T-helper 1 cell treated with Interleukin-12 subunit alpha and Interleukin-12 subunit beta and Interleukin-4 antibody, amounts not matched to agents 30 ng/mL and 1 ng/mL, for 36 hours (primary cell): ENCODE measurements around the gene ZNF350. TPM values are rescaled to one million over a fixed set of nuclear protein-coding genes. Genes with fewer than 3 reads are reported as not detected.
"Not testable (repeated sequence)": the region's sequence is repeated elsewhere in the genome, so short reads cannot be mapped to it uniquely, and the experiment has no call there.

Source experiments
- intact Hi-C: fragments of 100-400 bp; cut with micrococcal nuclease; formaldehyde crosslinking; loops from one replicate; pipeline ENCODE4 v1.15.1; 2024
- total RNA-seq: library from RNA; stranded (reverse); gene quantifications from 2 replicates; pipeline ENCODE4 v1.2.3, GENCODE V29; 2022

The ZNF350 gene
- 13.5 and 14.0 TPM in 2 replicates for total RNA-seq

GRCh38 chr19:51986309-51987291 lies at the start of gene ZNF350:
Gene ZNF350, minus strand, starts transcription at chr19:51986840. Its CDS starts 12,480 bp downstream, at chr19:51974360.
- intact Hi-C loops: loop anchor here (1.0 kb wide), 6 partner anchors 22 to 204 kb away; partner anchors contain the start of genes PPP2R1A, ZNF613, ZNF614 and ZNF615

GRCh38 chr19:52034051-52034728 lies 47.5 kb upstream of the ZNF350 start:
- intact Hi-C loops: no loop called here

- intact Hi-C loops: loop anchor here (1.0 to 5.0 kb wide), 7 partner anchors 20 to 209 kb away; partner anchors contain the start of genes ZNF350, ZNF432, ZNF613 and ZNF615
Measured at GRCh38 chr19:52028780-52029123, 42.1 kb upstream of the ZNF350 start.

GRCh38 chr19:52028027-52028779 lies 41.6 kb upstream of the ZNF350 start, which contains the start of gene ZNF614:
Gene ZNF614, minus strand, starts transcription at chr19:52028379. Its CDS starts 2,634 bp downstream, at chr19:52025745.
- intact Hi-C loops: loop anchor here (1.0 to 5.0 kb wide), 7 partner anchors 20 to 209 kb away; partner anchors contain the start of genes ZNF350, ZNF432, ZNF613 and ZNF615

- intact Hi-C loops: loop anchor here (5.0 kb wide), 1 partner anchor 211 kb away; no protein-coding TSS in a partner anchor
Measured at GRCh38 chr19:52026255-52026990, 39.8 kb upstream of the ZNF350 start.

- intact Hi-C loops: not testable (repeated sequence)
Measured at GRCh38 chr19:52024478-52024877, 37.8 kb upstream of the ZNF350 start.

- intact Hi-C loops: no loop called here
Measured at GRCh38 chr19:52022193-52022592, 35.6 kb upstream of the ZNF350 start.

GRCh38 chr19:52020506-52020905 lies 33.9 kb upstream of the ZNF350 start:
- intact Hi-C loops: no loop called here

GRCh38 chr19:52010674-52011073 lies 24.0 kb upstream of the ZNF350 start:
- intact Hi-C loops: no loop called here

- intact Hi-C loops: loop anchor here (1.0 to 5.0 kb wide), 9 partner anchors 20 to 1095 kb away; partner anchors contain the start of genes ZNF160, ZNF350, ZNF613 and ZNF614
Measured at GRCh38 chr19:52007806-52008557, 21.3 kb upstream of the ZNF350 start, which contains the start of gene ZNF615. Gene ZNF615, minus strand, starts transcription at chr19:52008211. Its CDS starts 4,500 bp downstream, at chr19:52003711.

- intact Hi-C loops: loop anchor here (2.0 to 5.0 kb wide), 3 partner anchors 230 to 1095 kb away; partner anchors contain the start of gene ZNF160
Measured at GRCh38 chr19:52007451-52007805, 20.8 kb upstream of the ZNF350 start.

GRCh38 chr19:51994048-51994644 lies 7.5 kb upstream of the ZNF350 start:
- intact Hi-C loops: no loop called here

- intact Hi-C loops: no loop called here
Measured at GRCh38 chr19:51993422-51993821, 6.8 kb upstream of the ZNF350 start.

- intact Hi-C loops: no loop called here
Measured at GRCh38 chr19:51983361-51983760, 3.3 kb downstream of the ZNF350 start.

- intact Hi-C loops: not testable (repeated sequence)
Measured at GRCh38 chr19:51980926-51981325, 5.7 kb downstream of the ZNF350 start.

- intact Hi-C loops: no loop called here
Measured at GRCh38 chr19:51980116-51980736, 6.4 kb downstream of the ZNF350 start.

- intact Hi-C loops: no loop called here
Measured at GRCh38 chr19:51978882-51979281, 7.8 kb downstream of the ZNF350 start.

- intact Hi-C loops: no loop called here
Measured at GRCh38 chr19:51977346-51977745, 9.3 kb downstream of the ZNF350 start.
